K562 (cell line): Measurements from ENCODE around the gene FRAT1. TPM values are rescaled to one million over a fixed set of nuclear protein-coding genes. Genes with fewer than 3 reads are reported as not detected.

ENCODE experiments used
- DMBX1 ChIP-seq: fragments of 250-450 bp; sonication (Bioruptor Pico); IDR thresholded peaks from 2 replicates; pipeline ENCODE4 v1.8.0; 2022; ENCODE audit warnings: inconsistent platforms, mild to moderate bottlenecking, moderate library complexity, borderline replicate concordance
- GABPB2 ChIP-seq: fragments of 250-450 bp; sonication (Bioruptor Pico); conservative IDR thresholded peaks from 2 replicates; pipeline ENCODE4 v1.5.1; 2021; ENCODE audit warnings: mild to moderate bottlenecking
- ILK ChIP-seq: fragments of 450-650 bp; IDR thresholded peaks from 2 replicates; pipeline ENCODE4 v1.6.1; 2016; ENCODE audit warnings: missing genetic modification characterization, low read depth, mild to moderate bottlenecking, missing compliant biosample characterization, moderate library complexity, borderline replicate concordance
- TCFL5 ChIP-seq: fragments of 250-450 bp; sonication (Bioruptor Pico); conservative IDR thresholded peaks from 2 replicates; pipeline ENCODE4 v1.6.1; 2021; ENCODE audit warnings: mild to moderate bottlenecking, moderate library complexity, matching md5 sums
- TOE1 ChIP-seq, 2 experiments: fragments of 450-650 bp in 1 of 2; sonication (generic) in 1 of 2; formaldehyde crosslinking in 1 of 2; IDR thresholded peaks; 2 replicates each; pipeline versions ENCODE4 v1.7.1 to v1.8.0; 2016 to 2022; ENCODE audit warnings: borderline replicate concordance in 2 of 2, mild to moderate bottlenecking in 2 of 2, antibody characterized with exemption in 1 of 2, inconsistent platforms in 1 of 2, low read depth in 1 of 2, missing genetic modification reagents in 1 of 2, moderate library complexity in 1 of 2
- ZBTB8A ChIP-seq: fragments of 450-650 bp; IDR thresholded peaks from 2 replicates; pipeline ENCODE4 v1.6.1; 2018; ENCODE audit warnings: mild to moderate bottlenecking, moderate library complexity; ENCODE audit not compliant: partially characterized antibody
- ZEB2 ChIP-seq: fragments of 450-650 bp; IDR thresholded peaks from 2 replicates; pipeline ENCODE4 v1.6.1; 2016
- ZFX ChIP-seq: sonication (generic); formaldehyde crosslinking; IDR thresholded peaks from 2 replicates; pipeline ENCODE4 v1.8.0; 2022; ENCODE audit warnings: mild to moderate bottlenecking, missing genetic modification reagents, moderate library complexity
- ZNF184 ChIP-seq: sonication (generic); formaldehyde crosslinking; IDR thresholded peaks from 2 replicates; pipeline ENCODE4 v1.5.0; 2020; ENCODE audit warnings: missing genetic modification reagents
- ZNF41 ChIP-seq: fragments of 250-450 bp; sonication (Bioruptor Pico); conservative IDR thresholded peaks from 2 replicates; pipeline ENCODE4 v1.4.0; 2020; ENCODE audit warnings: mild to moderate bottlenecking
- polyA plus RNA-seq, 8 experiments: library from polyadenylated mRNA; depleted of rRNA in 4 of 8; stranded (reverse) in 5 of 8; unstranded in 3 of 8; fragments of >200 nt; fragmentation: Nextera tagmentation in 2 of 8; fragmentation: Illumina TruSeq in 1 of 8; extraction: Ambion mirVana in 2 of 8; extraction: Trizol in 1 of 8; gene quantifications; 2 replicates each; pipeline versions ENCODE4 v1.2.1 to v1.2.3, GENCODE V29; 2011 to 2014; ENCODE audit warnings: inconsistent platforms in 1 of 8, missing spikeins in 1 of 8
- total RNA-seq, 7 experiments: library from RNA; depleted of rRNA in 6 of 7; stranded (reverse); fragments of >200 nt in 6 of 7; fragmentation: Illumina TruSeq in 2 of 7; extraction: Trizol in 2 of 7; gene quantifications; 2 replicates each; pipeline versions ENCODE4 v1.2.1 to v1.2.3, GENCODE V29; 2011 to 2021; ENCODE audit warnings: low replicate concordance in 1 of 7
- TF ChIP-seq, protein P1 (sequence below), 2 experiments: fragments of 450-650 bp; formaldehyde crosslinking in 1 of 2; IDR thresholded peaks; 2 replicates each; pipeline versions ENCODE4 v1.4.0 to v1.6.1; 2014 to 2020; ENCODE audit warnings: mild to moderate bottlenecking in 2 of 2, borderline replicate concordance in 1 of 2, low read depth in 1 of 2
- TF ChIP-seq, protein P2 (sequence below): fragments of 450-650 bp; IDR thresholded peaks from 2 replicates; pipeline ENCODE4 v1.6.1; 2016; ENCODE audit warnings: borderline replicate concordance
- TF ChIP-seq, protein P3 (sequence below): fragments of 250-450 bp; sonication (Bioruptor Pico); IDR thresholded peaks from 2 replicates; pipeline ENCODE4 v1.5.0; 2021; ENCODE audit warnings: mild to moderate bottlenecking, borderline replicate concordance

Gene FRAT1
- total and polyA plus RNA-seq, 9 of the 15 experiments (the other 6 are each of a cell fraction or from before 2014, with no cell fraction given) = 0.11 to 4.6 (median 1.4) TPM

DNA sequence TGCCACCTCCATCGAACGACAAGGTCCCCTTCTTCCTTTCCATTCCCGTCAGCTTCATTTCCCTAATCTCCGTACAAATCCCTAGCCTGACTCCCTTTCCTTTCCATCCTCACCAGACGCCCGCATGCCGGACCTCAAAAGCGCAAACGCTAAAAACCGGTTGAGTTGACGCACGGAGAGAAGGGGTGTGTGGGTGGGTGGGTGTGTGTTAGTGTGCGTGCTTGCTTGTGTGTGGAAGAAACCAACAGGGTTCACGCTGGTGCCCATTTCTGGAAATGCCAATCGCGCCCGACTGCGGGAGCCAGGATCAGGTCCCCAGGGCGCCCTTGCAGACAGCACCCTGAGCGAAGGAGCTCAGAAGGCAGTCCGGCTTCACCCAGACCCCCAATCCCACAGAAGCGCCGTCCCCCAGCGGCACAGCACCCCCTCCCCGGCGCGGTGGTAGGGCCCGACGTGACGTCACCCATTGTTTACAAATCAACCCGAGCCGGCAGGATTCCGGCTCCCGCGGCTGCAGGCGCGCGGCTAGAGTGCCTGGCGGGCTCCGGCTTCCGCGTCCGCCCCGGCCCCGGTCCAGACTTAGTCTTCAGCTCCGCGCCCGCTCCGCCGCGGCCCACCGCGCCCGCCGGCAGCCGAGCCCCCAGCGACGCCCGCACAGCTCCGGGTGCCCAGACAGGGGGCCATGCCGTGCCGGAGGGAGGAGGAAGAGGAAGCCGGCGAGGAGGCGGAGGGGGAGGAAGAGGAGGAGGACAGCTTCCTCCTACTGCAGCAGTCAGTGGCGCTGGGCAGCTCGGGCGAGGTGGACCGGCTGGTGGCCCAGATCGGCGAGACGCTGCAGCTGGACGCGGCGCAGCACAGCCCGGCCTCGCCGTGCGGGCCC lies at the start of gene FRAT1 (continued):
- TF ChIP-seq, protein P1, sequence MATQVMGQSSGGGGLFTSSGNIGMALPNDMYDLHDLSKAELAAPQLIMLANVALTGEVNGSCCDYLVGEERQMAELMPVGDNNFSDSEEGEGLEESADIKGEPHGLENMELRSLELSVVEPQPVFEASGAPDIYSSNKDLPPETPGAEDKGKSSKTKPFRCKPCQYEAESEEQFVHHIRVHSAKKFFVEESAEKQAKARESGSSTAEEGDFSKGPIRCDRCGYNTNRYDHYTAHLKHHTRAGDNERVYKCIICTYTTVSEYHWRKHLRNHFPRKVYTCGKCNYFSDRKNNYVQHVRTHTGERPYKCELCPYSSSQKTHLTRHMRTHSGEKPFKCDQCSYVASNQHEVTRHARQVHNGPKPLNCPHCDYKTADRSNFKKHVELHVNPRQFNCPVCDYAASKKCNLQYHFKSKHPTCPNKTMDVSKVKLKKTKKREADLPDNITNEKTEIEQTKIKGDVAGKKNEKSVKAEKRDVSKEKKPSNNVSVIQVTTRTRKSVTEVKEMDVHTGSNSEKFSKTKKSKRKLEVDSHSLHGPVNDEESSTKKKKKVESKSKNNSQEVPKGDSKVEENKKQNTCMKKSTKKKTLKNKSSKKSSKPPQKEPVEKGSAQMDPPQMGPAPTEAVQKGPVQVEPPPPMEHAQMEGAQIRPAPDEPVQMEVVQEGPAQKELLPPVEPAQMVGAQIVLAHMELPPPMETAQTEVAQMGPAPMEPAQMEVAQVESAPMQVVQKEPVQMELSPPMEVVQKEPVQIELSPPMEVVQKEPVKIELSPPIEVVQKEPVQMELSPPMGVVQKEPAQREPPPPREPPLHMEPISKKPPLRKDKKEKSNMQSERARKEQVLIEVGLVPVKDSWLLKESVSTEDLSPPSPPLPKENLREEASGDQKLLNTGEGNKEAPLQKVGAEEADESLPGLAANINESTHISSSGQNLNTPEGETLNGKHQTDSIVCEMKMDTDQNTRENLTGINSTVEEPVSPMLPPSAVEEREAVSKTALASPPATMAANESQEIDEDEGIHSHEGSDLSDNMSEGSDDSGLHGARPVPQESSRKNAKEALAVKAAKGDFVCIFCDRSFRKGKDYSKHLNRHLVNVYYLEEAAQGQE (IDR thresholded peaks at IDR 0.05; ENCODE audit: borderline replicate concordance) = 0 out of 2 replicates have a peak, but pooled peaks have one; percentile 4
- TF ChIP-seq, protein P1 (CRISPR knock-in tag; IDR thresholded peaks at IDR 0.05; ENCODE audit: low read depth) = no peak
- TF ChIP-seq ZBTB8A (no peak), GABPB2 (no peak), ILK (tag) (no peak), TCFL5 (no peak), ZNF41 (CRISPR knock-in tag) (no peak), ZFX (CRISPR knock-in tag) (peak; percentile 72), DMBX1 (no peak), ZEB2 (no peak), TOE1 (IDR thresholded peaks at IDR 0.05; ENCODE audit: borderline replicate concordance) (peak; percentile 95), TOE1 (CRISPR knock-in tag; IDR thresholded peaks at IDR 0.05; ENCODE audit: borderline replicate concordance, low read depth) (no peak), ZNF184 (CRISPR knock-in tag) (no peak)
- TF ChIP-seq, protein P2, sequence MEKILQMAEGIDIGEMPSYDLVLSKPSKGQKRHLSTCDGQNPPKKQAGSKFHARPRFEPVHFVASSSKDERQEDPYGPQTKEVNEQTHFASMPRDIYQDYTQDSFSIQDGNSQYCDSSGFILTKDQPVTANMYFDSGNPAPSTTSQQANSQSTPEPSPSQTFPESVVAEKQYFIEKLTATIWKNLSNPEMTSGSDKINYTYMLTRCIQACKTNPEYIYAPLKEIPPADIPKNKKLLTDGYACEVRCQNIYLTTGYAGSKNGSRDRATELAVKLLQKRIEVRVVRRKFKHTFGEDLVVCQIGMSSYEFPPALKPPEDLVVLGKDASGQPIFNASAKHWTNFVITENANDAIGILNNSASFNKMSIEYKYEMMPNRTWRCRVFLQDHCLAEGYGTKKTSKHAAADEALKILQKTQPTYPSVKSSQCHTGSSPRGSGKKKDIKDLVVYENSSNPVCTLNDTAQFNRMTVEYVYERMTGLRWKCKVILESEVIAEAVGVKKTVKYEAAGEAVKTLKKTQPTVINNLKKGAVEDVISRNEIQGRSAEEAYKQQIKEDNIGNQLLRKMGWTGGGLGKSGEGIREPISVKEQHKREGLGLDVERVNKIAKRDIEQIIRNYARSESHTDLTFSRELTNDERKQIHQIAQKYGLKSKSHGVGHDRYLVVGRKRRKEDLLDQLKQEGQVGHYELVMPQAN = 0 out of 2 replicates have a peak, but pooled peaks have one; percentile 50
- TF ChIP-seq, protein P3, sequence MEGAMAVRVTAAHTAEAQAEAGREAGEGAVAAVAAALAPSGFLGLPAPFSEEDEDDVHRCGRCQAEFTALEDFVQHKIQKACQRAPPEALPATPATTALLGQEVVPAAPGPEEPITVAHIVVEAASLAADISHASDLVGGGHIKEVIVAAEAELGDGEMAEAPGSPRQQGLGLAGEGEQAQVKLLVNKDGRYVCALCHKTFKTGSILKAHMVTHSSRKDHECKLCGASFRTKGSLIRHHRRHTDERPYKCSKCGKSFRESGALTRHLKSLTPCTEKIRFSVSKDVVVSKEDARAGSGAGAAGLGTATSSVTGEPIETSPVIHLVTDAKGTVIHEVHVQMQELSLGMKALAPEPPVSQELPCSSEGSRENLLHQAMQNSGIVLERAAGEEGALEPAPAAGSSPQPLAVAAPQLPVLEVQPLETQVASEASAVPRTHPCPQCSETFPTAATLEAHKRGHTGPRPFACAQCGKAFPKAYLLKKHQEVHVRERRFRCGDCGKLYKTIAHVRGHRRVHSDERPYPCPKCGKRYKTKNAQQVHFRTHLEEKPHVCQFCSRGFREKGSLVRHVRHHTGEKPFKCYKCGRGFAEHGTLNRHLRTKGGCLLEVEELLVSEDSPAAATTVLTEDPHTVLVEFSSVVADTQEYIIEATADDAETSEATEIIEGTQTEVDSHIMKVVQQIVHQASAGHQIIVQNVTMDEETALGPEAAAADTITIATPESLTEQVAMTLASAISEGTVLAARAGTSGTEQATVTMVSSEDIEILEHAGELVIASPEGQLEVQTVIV (CRISPR knock-in tag) = no peak
